Gastroesophageal sphincter (tissue), 4 donors: Measurements from ENCODE around the gene STARD4. TPM values are rescaled to one million over a fixed set of nuclear protein-coding genes. Genes with fewer than 3 reads are reported as not detected.

ENCODE experiments used
- ATAC-seq: fragments of 150-250 bp; one replicate; pipeline ENCODE4 v1.9.1; 2016; ENCODE audit warnings: mild to moderate bottlenecking, moderate library complexity
- H3K27ac ChIP-seq, 4 donors: fragments of 200-600 bp; sonication (generic) in 3 of 4; 1 replicate in 3 of 4; 2 replicates in 1 of 4; pipeline ENCODE4 v1.5.1; 2016 to 2019
- H3K27me3 ChIP-seq: fragments of 200-600 bp; sonication (generic); one replicate; pipeline ENCODE4 v1.5.1; 2019
- H3K36me3 ChIP-seq, 2 donors: fragments of 200-600 bp; sonication (generic); one replicate each; pipeline ENCODE4 v1.5.1; 2019; ENCODE audit warnings: control low read depth in 1 of 2
- H3K4me1 ChIP-seq, 3 donors: fragments of 200-600 bp; sonication (generic); 1 replicate in 2 of 3; 2 replicates in 1 of 3; pipeline ENCODE4 v1.5.1; 2016 to 2019; ENCODE audit warnings: control low read depth in 2 of 3
- H3K4me3 ChIP-seq, 2 donors: fragments of 200-600 bp; sonication (generic); one replicate each; pipeline ENCODE4 v1.5.1; 2019; ENCODE audit warnings: mild to moderate bottlenecking in 1 of 2, moderate library complexity in 1 of 2
- H3K9me3 ChIP-seq, 3 donors: fragments of 200-600 bp; sonication (generic); one replicate each; pipeline ENCODE4 v1.5.1; 2017 to 2019; ENCODE audit warnings: control low read depth in 2 of 3
- CTCF ChIP-seq, 4 experiments: fragments of 200-600 bp in 2 of 4; fragments of 450-650 bp in 2 of 4; sonication (generic) in 1 of 4; IDR thresholded peaks; one replicate each; pipeline ENCODE4 v1.5.1; 2017 to 2019; ENCODE audit warnings: antibody characterized with exemption in 4 of 4, mild to moderate bottlenecking in 2 of 4, moderate library complexity in 2 of 4
- EP300 ChIP-seq: sonication (generic); formaldehyde crosslinking; IDR thresholded peaks from one replicate; pipeline ENCODE4 v1.6.1; 2017; ENCODE audit warnings: antibody characterized with exemption, mild to moderate bottlenecking
- POLR2A ChIP-seq, 2 donors: fragments of 450-650 bp; IDR thresholded peaks; one replicate each; pipeline ENCODE4 v1.6.1; 2017; ENCODE audit warnings: antibody characterized with exemption in 2 of 2, mild to moderate bottlenecking in 2 of 2, moderate library complexity in 1 of 2
- POLR2AphosphoS5 ChIP-seq: sonication (generic); formaldehyde crosslinking; IDR thresholded peaks from one replicate; pipeline ENCODE4 v1.6.1; 2017; ENCODE audit warnings: antibody characterized with exemption
- WGBS, 2 donors: methylation state at CpG; one replicate each; pipeline ENCODE4 v1.1.5; 2018; ENCODE audit warnings: low coverage in 1 of 2; 5-methylcytosine and 5-hydroxymethylcytosine counted together
- total RNA-seq, 4 donors: library from RNA; depleted of rRNA; stranded (reverse); fragments of >200 nt; gene quantifications; one replicate each; pipeline ENCODE4 v1.1.0, GENCODE V29; 2016

STARD4 gene
- total RNA-seq, 4 donors from 2014 or later: 6.0 to 19.3 (median 10.2) TPM

GRCh38 chr5:111507276-111507675 lies 5.1 kb downstream of the STARD4 start:
- Histone ChIP-seq H3K4me1 (peaks cover 0 to 21% (median 0%) of the 10 kb centered on the region in 3 donors), H3K27ac (no peak overlapping the region), H3K36me3 (no peaks in the 10 kb centered on the region), H3K9me3 (no peaks in the 10 kb centered on the region), H3K4me3 (no peak overlapping the region), H3K27me3 (no peaks in the 10 kb centered on the region)
- TF ChIP-seq POLR2AphosphoS5 (no peak), CTCF (IDR thresholded peaks at IDR 0.05) (no peak), POLR2A (IDR thresholded peaks at IDR 0.05) (no peak), EP300 (no peak)
- ATAC-seq: no peak
- whole genome bisulfite sequencing, 2 donors: 87 to 92% methylated on average over 4 of the region's 4 CpGs

DNA sequence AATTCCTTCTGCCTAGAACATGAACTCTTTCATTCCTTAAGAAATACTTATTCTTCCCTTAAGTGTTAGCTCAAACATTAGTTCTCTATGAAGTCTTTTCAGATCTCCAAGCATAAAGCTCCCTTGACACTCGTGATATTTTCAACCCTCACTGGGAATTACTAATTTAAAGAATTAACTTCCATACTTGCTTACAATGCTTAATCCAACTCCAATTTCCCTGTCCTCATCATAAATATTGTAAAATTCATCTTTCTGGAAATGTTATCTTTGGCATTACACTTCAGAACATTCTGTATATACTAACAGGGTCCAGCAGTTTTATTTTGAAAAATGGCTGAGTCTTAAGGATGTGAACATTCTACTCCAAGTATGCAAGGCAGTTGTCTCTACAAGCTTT lies 7.2 kb downstream of the STARD4 start:
- TF ChIP-seq EP300 (no peak), CTCF (IDR thresholded peaks at IDR 0.05) (no peak), POLR2AphosphoS5 (no peak), POLR2A (IDR thresholded peaks at IDR 0.05) (no peak)
- H3K36me3 ChIP-seq: peaks cover 0 to 3% of the 10 kb centered on the region in 2 donors
- no peak overlapping the region for H3K4me3 ChIP-seq
- WGBS, 2 donors: 22 to 33% methylated on average over 1 of the region's 1 CpG
- H3K27me3 ChIP-seq: no peaks in the 10 kb centered on the region
- H3K4me1 ChIP-seq: peaks cover 0 to 5% (median 0%) of the 10 kb centered on the region in 3 donors
- peak overlapping the region in 1 of 4 donors; percentile 8 for H3K27ac ChIP-seq
- no peak for ATAC-seq
- no peaks in the 10 kb centered on the region for H3K9me3 ChIP-seq

GRCh38 chr5:111502956-111503355 lies 9.4 kb downstream of the STARD4 start:
- H3K27ac ChIP-seq: no peak overlapping the region
- TF ChIP-seq POLR2AphosphoS5: no peak
- TF ChIP-seq POLR2A (IDR thresholded peaks at IDR 0.05): no peak
- no peak for TF ChIP-seq CTCF (IDR thresholded peaks at IDR 0.05)
- no peak for TF ChIP-seq EP300
- no peaks in the 10 kb centered on the region for H3K4me1 ChIP-seq
- no peaks in the 10 kb centered on the region for H3K9me3 ChIP-seq
- H3K27me3 ChIP-seq: no peaks in the 10 kb centered on the region
- no peak overlapping the region for H3K4me3 ChIP-seq
- peaks cover 0 to 14% of the 10 kb centered on the region in 2 donors for H3K36me3 ChIP-seq
- no peak for ATAC-seq

- H3K4me3 ChIP-seq: no peak overlapping the region
- H3K9me3 ChIP-seq: no peaks in the 10 kb centered on the region
- peaks cover 0 to under 1% (median 0%) of the 10 kb centered on the region in 3 donors for H3K4me1 ChIP-seq
- H3K36me3 ChIP-seq: peaks cover 0 to 17% of the 10 kb centered on the region in 2 donors
- no peak for ATAC-seq
- no peak overlapping the region for H3K27ac ChIP-seq
- WGBS, 2 donors: 78 to 79% methylated on average over 1 of the region's 1 CpG
- TF ChIP-seq POLR2A (IDR thresholded peaks at IDR 0.05): no peak
- TF ChIP-seq EP300: no peak
- no peak for TF ChIP-seq POLR2AphosphoS5
- TF ChIP-seq CTCF (IDR thresholded peaks at IDR 0.05): no peak
- no peaks in the 10 kb centered on the region for H3K27me3 ChIP-seq
These were observed 14.0 kb downstream of the STARD4 start for GRCh38 chr5:111498346-111498745.

GRCh38 chr5:111495159-111495558 lies 17.2 kb downstream of the STARD4 start:
- H3K9me3 ChIP-seq: no peaks in the 10 kb centered on the region
- 100% methylated on average over 1 of the region's 1 CpG for WGBS, 2 donors
- H3K4me1 ChIP-seq: peaks cover 0 to 7% (median 0%) of the 10 kb centered on the region in 3 donors
- peaks cover 0 to 14% of the 10 kb centered on the region in 2 donors for H3K36me3 ChIP-seq
- no peak overlapping the region for H3K27ac ChIP-seq
- no peak for ATAC-seq
- TF ChIP-seq EP300: no peak
- no peak for TF ChIP-seq CTCF (IDR thresholded peaks at IDR 0.05)
- no peak for TF ChIP-seq POLR2A (IDR thresholded peaks at IDR 0.05)
- TF ChIP-seq POLR2AphosphoS5: no peak
- no peaks in the 10 kb centered on the region for H3K27me3 ChIP-seq
- H3K4me3 ChIP-seq: no peak overlapping the region
